ENCODE measurements around the gene ZNF71.

Gene ZNF71

DNA sequence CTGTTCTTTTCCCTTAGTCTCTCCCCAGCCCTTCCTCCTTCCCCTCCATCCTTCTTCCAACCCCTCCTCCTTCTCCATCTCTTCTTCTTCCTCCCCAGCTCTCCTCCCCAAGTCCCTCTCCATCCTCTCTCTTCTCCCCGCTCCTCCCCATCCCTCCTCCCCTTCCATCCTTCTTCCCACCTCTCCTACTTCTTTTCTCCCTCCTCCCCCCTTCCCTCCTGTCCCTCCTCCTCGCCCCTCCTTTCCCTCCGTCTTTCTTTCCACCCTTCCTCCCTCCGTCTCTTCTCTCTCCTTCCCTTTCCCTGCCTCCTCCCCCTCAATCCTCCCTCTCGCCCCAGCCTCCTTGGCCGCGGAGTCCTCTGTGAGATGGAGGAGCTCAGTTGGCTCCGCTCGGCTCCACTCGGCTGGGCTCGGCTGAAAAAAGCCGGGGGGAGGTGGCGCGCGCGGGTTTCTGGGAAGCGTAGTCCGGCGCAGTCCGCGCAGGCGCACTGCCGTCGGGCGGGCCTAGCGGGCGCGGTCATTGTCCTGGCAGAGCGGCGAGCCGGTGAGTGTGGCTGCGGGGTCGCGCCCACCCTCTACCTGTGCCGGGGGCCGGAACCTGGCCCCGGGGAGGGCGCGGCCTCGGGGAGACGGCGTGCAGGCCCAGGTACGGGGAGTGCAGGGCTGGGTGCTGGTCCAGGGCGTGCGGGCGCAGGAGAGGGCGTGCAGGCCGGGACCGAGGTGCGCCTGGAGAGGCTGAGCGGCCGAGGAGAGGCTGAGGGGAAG, at the start of gene ZNF71:
ZNF71 (plus strand) TSS at position 520 of the 765 bp plus-strand sequence. CDS start 6,257 bp downstream, outside the sequence.
- H3K4me1 Mint-ChIP-seq, result peaks cover 32% of the 10 kb centered on the region
- H3K9me3 Mint-ChIP-seq, result peaks cover 13% of the 10 kb centered on the region
- H3K36me3 Mint-ChIP-seq, result peaks cover 24% of the 10 kb centered on the region
- ATAC-seq (peak; percentile 95), DNase-seq (ENCODE audit: low spot score in 2 of 2) (peak; percentile 83 to 92)
- peak within 1 kb of the TSS; percentile 88 for H3K4me3 Mint-ChIP-seq
- peak within 1 kb of the TSS; percentile 93 for H3K27ac Mint-ChIP-seq

- H3K4me3 Mint-ChIP-seq, result no peak overlapping the region
- H3K4me1 Mint-ChIP-seq, result no peaks in the 10 kb centered on the region
- ATAC-seq, result no peak
- no peak for DNase-seq (ENCODE audit: low spot score in 2 of 2)
- H3K9me3 Mint-ChIP-seq, result peaks cover 19% of the 10 kb centered on the region
- no peak overlapping the region for H3K27ac Mint-ChIP-seq
- peaks cover 35% of the 10 kb centered on the region for H3K36me3 Mint-ChIP-seq
Observed at GRCh38 chr19:56547535-56547934, 47.6 kb upstream of the ZNF71 start.

GRCh38 chr19:56554272-56554869, 40.7 kb upstream of the ZNF71 start:
- no peak overlapping the region for H3K27ac Mint-ChIP-seq
- peaks cover 29% of the 10 kb centered on the region for H3K36me3 Mint-ChIP-seq
- ATAC-seq (no peak), DNase-seq (ENCODE audit: low spot score in 2 of 2) (no peak)
- no peaks in the 10 kb centered on the region for H3K4me1 Mint-ChIP-seq
- no peak overlapping the region for H3K4me3 Mint-ChIP-seq
- H3K9me3 Mint-ChIP-seq, result peaks cover 28% of the 10 kb centered on the region

DNA sequence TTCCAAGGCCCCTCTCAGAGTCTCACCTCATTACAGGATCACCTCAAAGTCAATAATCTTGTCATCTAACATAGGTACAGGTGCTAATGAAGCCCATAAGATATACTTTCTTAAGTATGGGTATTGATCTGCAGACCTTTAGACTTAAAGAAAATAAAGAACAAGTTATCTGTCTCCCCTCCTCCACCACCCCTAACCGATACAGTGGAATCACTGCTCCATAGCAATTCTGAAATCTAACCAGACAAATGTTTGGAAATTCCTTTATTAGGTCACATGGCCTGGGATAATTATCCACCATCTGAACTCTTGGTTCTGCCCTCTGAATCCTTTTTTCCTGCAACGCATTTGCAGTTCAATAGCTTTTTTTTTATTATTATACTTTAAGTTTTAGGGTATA, 32.3 kb upstream of the ZNF71 start:
- peaks cover 9% of the 10 kb centered on the region for H3K36me3 Mint-ChIP-seq
- peaks cover 29% of the 10 kb centered on the region for H3K9me3 Mint-ChIP-seq
- ATAC-seq, result no peak

GRCh38 chr19:56566904-56567273, 28.2 kb upstream of the ZNF71 start:
- DNase-seq (ENCODE audit: low spot score in 2 of 2), result no peak
- ATAC-seq, result peak; percentile 48
- Mint-ChIP-seq H3K27ac (peak overlapping the region; percentile 88), H3K9me3 (peaks cover 19% of the 10 kb centered on the region), H3K4me1 (peaks cover 17% of the 10 kb centered on the region), H3K4me3 (peak overlapping the region; percentile 94), H3K36me3 (peaks cover 39% of the 10 kb centered on the region)

More for the DNA sequence above, 32.3 kb upstream of the ZNF71 start:
- no peak overlapping the region for H3K27ac Mint-ChIP-seq
- no peak overlapping the region for H3K4me3 Mint-ChIP-seq
- H3K4me1 Mint-ChIP-seq, result peaks cover 11% of the 10 kb centered on the region
- no peak for DNase-seq (ENCODE audit: low spot score in 2 of 2)

DNA sequence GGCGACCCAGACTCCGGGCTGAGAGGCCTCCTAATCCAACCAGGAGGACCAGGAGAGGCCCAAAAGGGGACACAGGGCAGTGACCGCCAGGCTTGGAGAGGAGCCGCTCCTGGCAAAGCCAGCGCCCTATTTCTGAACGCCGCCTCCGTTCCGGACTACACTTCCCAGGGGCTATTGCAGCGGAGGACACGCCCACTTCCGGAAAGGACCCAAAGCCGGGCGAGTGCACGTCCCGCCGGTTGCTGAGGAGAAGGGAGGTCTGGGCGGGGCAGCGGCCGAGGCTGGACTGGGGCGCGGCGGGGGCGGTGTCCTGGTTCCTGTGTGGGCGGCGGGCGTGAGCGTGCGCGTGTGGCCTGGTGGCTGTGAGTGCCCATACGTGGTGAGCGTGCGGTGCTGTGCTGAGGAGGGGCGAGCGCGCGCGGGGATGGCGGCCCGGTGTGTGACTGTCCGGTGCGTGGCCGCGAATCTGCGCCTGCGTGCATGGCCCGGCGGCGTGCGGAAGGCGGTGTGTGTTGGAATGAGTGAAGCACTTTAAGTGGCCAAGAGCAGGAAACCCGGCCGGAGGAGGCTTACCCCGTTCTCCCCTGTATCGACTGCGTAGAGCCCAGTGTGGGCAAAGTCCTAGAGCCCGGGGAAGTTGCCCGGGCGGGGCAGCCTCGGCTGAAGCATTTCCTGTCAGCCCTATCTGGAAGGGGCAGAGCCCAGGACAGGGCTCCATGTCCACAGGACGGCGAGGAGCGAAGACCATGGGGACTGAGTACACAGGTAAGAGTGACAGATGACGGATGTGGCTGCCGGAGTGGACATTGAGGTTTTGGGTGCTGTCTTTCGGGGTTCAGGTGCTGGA, 27.6 kb upstream of the ZNF71 start, which contains the start of gene ZNF470:
ZNF470 (plus strand) TSS at position 195 of the 847 bp plus-strand sequence. CDS start 2,844 bp downstream, outside the sequence.
- DNase-seq (ENCODE audit: low spot score in 2 of 2) (peak; percentile 79 to 91), ATAC-seq (peak; percentile 98)
- Mint-ChIP-seq H3K4me3 (peak within 1 kb of the TSS; percentile 94), H3K27ac (peak within 1 kb of the TSS; percentile 88), H3K9me3 (peaks cover 19% of the 10 kb centered on the region), H3K36me3 (peaks cover 42% of the 10 kb centered on the region), H3K4me1 (peaks cover 17% of the 10 kb centered on the region)

- Mint-ChIP-seq H3K27ac (no peak overlapping the region), H3K4me3 (no peak overlapping the region), H3K9me3 (peaks cover 33% of the 10 kb centered on the region), H3K36me3 (peaks cover 75% of the 10 kb centered on the region), H3K4me1 (peaks cover 8% of the 10 kb centered on the region)
- ATAC-seq (no peak), DNase-seq (ENCODE audit: low spot score in 2 of 2) (no peak)
Observed at GRCh38 chr19:56572589-56572988, 22.5 kb upstream of the ZNF71 start.

DNA sequence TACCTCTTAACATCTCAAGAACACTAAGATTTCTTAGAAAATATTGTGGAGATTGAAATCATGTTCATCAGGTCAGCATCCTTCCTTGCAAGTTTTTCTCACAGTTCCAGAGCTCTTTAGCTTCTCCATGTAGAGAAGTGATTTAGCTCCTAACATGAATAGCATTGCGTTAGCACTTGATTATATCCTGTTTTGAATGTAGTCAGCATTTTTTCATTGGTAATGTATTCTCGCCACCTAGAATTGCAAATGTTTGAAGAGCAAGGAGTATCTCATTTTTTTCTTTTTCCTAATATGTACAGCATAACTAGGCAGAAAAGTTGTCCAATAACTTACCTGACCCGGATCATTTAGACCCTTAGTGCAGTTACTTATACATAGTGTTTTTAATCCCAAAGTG, 21.2 kb upstream of the ZNF71 start:
- no peak for DNase-seq (ENCODE audit: low spot score in 2 of 2)
- no peaks in the 10 kb centered on the region for H3K4me1 Mint-ChIP-seq
- ATAC-seq, result no peak
- H3K27ac Mint-ChIP-seq, result no peak overlapping the region
- no peak overlapping the region for H3K4me3 Mint-ChIP-seq
- H3K9me3 Mint-ChIP-seq, result peaks cover 39% of the 10 kb centered on the region
- peaks cover 72% of the 10 kb centered on the region for H3K36me3 Mint-ChIP-seq

- Mint-ChIP-seq H3K4me1 (no peaks in the 10 kb centered on the region), H3K4me3 (no peak overlapping the region), H3K36me3 (peaks cover 37% of the 10 kb centered on the region), H3K27ac (no peak overlapping the region), H3K9me3 (peaks cover 43% of the 10 kb centered on the region)
- DNase-seq (ENCODE audit: low spot score in 2 of 2), result no peak
- no peak for ATAC-seq
Observed at GRCh38 chr19:56577719-56578602, 17.1 kb upstream of the ZNF71 start.

DNA sequence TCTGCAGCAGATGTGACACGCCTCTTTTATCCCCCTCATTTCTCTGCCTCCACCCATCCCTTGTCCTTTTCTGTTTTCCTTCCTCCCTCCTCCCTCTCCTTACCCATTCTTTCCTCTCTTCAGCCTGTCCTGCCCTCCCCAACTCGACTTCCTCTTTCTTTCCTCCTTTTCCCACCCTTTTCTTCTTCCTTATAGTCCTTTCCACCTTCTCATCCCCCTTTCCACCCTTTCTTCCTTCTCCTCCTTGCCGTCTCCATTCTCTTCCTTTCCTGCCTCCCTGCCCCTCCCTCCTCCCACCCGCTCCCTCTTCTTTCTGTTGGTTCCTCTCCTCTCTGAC, 688 bp upstream of the ZNF71 start:
- Mint-ChIP-seq H3K36me3 (peaks cover 20% of the 10 kb centered on the region), H3K27ac (peak overlapping the region; percentile 93), H3K4me1 (peaks cover 32% of the 10 kb centered on the region), H3K9me3 (peaks cover 13% of the 10 kb centered on the region), H3K4me3 (peak overlapping the region; percentile 88)
- ATAC-seq (no peak), DNase-seq (ENCODE audit: low spot score in 2 of 2) (no peak)

- Mint-ChIP-seq H3K36me3 (peaks cover 27% of the 10 kb centered on the region), H3K4me3 (peak overlapping the region; percentile 88), H3K9me3 (peaks cover 14% of the 10 kb centered on the region), H3K4me1 (peaks cover 32% of the 10 kb centered on the region), H3K27ac (peak overlapping the region; percentile 93)
- ATAC-seq (peak; percentile 59), DNase-seq (ENCODE audit: low spot score in 2 of 2) (no peak)
Observed at GRCh38 chr19:56595548-56595899, 422 bp downstream of the ZNF71 start.

- Mint-ChIP-seq H3K36me3 (peaks cover 35% of the 10 kb centered on the region), H3K4me1 (peaks cover 38% of the 10 kb centered on the region), H3K9me3 (peaks cover 14% of the 10 kb centered on the region), H3K4me3 (peak overlapping the region; percentile 88), H3K27ac (no peak overlapping the region)
- DNase-seq (ENCODE audit: low spot score in 2 of 2), result no peak
- no peak for ATAC-seq
Observed at GRCh38 chr19:56596676-56597075, 1.6 kb downstream of the ZNF71 start.

DNA sequence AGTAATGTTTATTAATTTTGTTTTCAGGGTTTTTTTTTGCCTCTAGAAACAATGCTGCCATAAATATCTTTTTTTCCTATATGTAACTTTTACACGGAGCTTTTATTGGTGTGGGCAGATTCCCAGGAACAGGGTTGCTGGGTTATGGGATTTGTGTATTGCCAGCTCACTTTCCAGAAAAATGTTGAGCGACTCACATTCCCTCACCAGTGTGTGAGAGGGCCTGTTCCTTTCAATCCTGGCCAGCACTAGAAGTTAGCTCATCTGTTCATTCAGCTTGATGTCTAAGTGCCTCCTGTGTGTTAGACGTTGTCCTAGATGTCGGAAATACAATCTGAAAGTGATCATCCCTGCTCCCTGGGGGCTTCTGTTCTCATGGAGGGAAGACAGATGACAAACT, 2.6 kb downstream of the ZNF71 start:
- DNase-seq (ENCODE audit: low spot score in 2 of 2) (no peak), ATAC-seq (no peak)
- H3K9me3 Mint-ChIP-seq, result peaks cover 14% of the 10 kb centered on the region
- no peak overlapping the region for H3K4me3 Mint-ChIP-seq
- peaks cover 45% of the 10 kb centered on the region for H3K36me3 Mint-ChIP-seq
- peak overlapping the region; percentile 19 for H3K27ac Mint-ChIP-seq
- H3K4me1 Mint-ChIP-seq, result peaks cover 39% of the 10 kb centered on the region

DNA sequence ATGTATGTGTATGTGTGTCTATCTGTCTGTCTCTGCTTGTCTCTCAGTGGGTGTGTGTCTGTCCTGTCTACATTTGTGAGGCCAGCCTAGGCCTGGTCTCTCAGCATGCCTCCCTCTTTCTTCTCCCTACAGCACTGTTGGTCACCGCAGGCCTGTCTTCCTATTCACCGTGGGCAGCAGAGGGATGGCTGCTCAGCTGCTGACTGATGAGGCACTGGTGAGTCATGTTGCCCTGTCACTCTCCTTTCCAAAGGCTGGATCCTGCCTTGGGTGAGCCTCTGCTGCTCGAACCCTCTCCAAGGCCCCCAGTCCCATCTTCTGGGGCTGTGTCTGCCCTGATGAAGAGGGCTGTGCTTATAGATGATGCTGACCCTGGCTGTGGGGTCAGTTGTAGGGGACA, 6.3 kb downstream of the ZNF71 start:
- H3K27ac Mint-ChIP-seq, result no peak overlapping the region
- no peak overlapping the region for H3K4me3 Mint-ChIP-seq
- peaks cover 42% of the 10 kb centered on the region for H3K36me3 Mint-ChIP-seq
- DNase-seq (ENCODE audit: low spot score in 2 of 2) (no peak), ATAC-seq (no peak)
- peaks cover 26% of the 10 kb centered on the region for H3K9me3 Mint-ChIP-seq
- H3K4me1 Mint-ChIP-seq, result peaks cover 23% of the 10 kb centered on the region

DNA sequence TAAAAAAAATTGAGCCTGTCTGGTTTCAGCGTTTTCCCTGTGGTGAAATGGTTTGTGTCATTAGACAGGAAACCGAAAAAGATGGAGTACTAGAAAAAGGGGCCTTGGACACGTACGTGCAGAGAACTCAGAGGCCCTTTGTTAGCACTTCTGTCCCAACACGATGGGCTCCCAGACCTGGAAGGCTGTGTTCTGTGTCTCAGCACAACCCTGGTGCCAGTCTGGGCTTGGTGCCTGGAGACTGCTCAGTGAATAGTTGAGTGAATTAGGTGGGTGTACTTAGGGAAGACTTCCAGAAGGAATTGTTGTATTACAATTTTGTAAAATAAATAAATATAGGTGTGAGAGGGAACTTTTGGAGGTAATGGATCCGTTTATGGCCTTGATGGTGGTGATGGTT, 8.7 kb downstream of the ZNF71 start:
- no peak overlapping the region for H3K4me3 Mint-ChIP-seq
- H3K9me3 Mint-ChIP-seq, result peaks cover 24% of the 10 kb centered on the region
- DNase-seq (ENCODE audit: low spot score in 2 of 2) (no peak), ATAC-seq (no peak)
- peaks cover 14% of the 10 kb centered on the region for H3K4me1 Mint-ChIP-seq
- H3K36me3 Mint-ChIP-seq, result peaks cover 37% of the 10 kb centered on the region
- no peak overlapping the region for H3K27ac Mint-ChIP-seq

Data from stimulated activated effector memory CD8-positive, alpha-beta T cell treated with anti-CD3 and anti-CD28 coated beads, Interleukin-12 subunit alpha, Interleukin-12 subunit beta, amount 100 ng/mL, for 72 hours (primary cell).